ENCODE results near the gene FSTL5. TPM values are rescaled to one million over a fixed set of nuclear protein-coding genes. Genes with fewer than 3 reads are reported as not detected.

FSTL5 gene
- total RNA-seq, 1 experiment from 2014 or later = 29.4 TPM

- ChIA-PET POLR2A (ENCODE audit: unreplicated experiment) (no interaction called here), CTCF (no interaction called here)
- no peak overlapping the region for H3K4me2 ChIP-seq
- no peaks in the 10 kb centered on the region for H3K9me3 ChIP-seq (ENCODE audit: insufficient read depth, low read depth)
- no peaks in the 10 kb centered on the region for H3K4me1 ChIP-seq (replicated peaks; ENCODE audit: insufficient read depth)
- DNase-seq = no peak
- no peaks in the 10 kb centered on the region for H3K27me3 ChIP-seq (ENCODE audit: insufficient read depth, low read depth)
- no peak overlapping the region for H3K27ac ChIP-seq
- no peak for TF ChIP-seq CTCF (conservative IDR thresholded peaks at IDR 0.05)
- TF ChIP-seq EZH2 (IDR thresholded peaks at IDR 0.05; ENCODE audit: low read depth) = no peak
- H3K36me3 ChIP-seq (ENCODE audit: low read depth) = no peaks in the 10 kb centered on the region
- no peaks in the 10 kb centered on the region for H4K20me1 ChIP-seq (ENCODE audit: insufficient read depth)
- H3K4me3 ChIP-seq = no peak overlapping the region
- H3K9me2 ChIP-seq (ENCODE audit: insufficient read depth) = no peaks in the 10 kb centered on the region
- no peaks in the 10 kb centered on the region for H3F3A ChIP-seq (ENCODE audit: insufficient read depth, low read depth)
- no TSS peak for BruUV-seq (replicated peaks)
- no peak overlapping the region for H2AFZ ChIP-seq
- no peaks in the 10 kb centered on the region for H3K79me2 ChIP-seq (ENCODE audit: low read depth)
- intact Hi-C loops (cut with micrococcal nuclease; ENCODE audit: unreplicated experiment) = no loop called here
Observed at GRCh38 chr4:161893566-161893965, 270.2 kb downstream of the FSTL5 start.

- H4K20me1 ChIP-seq (ENCODE audit: insufficient read depth) = no peaks in the 10 kb centered on the region
- no peaks in the 10 kb centered on the region for H3K4me1 ChIP-seq (replicated peaks; ENCODE audit: insufficient read depth)
- TF ChIP-seq CTCF (conservative IDR thresholded peaks at IDR 0.05) (no peak), EZH2 (IDR thresholded peaks at IDR 0.05; ENCODE audit: low read depth) (no peak)
- intact Hi-C loops (cut with micrococcal nuclease; ENCODE audit: unreplicated experiment) = no loop called here
- H3K9me2 ChIP-seq (ENCODE audit: insufficient read depth) = no peaks in the 10 kb centered on the region
- POLR2A ChIA-PET (ENCODE audit: unreplicated experiment) = no interaction called here
- H3F3A ChIP-seq (ENCODE audit: insufficient read depth, low read depth) = no peaks in the 10 kb centered on the region
- H3K27me3 ChIP-seq (ENCODE audit: insufficient read depth, low read depth) = no peaks in the 10 kb centered on the region
- no TSS peak for BruUV-seq (replicated peaks)
- H3K79me2 ChIP-seq (ENCODE audit: low read depth) = no peaks in the 10 kb centered on the region
- H3K27ac ChIP-seq = no peak overlapping the region
- H2AFZ ChIP-seq = no peak overlapping the region
- CTCF ChIA-PET = no interaction called here
- no peaks in the 10 kb centered on the region for H3K9me3 ChIP-seq (ENCODE audit: insufficient read depth, low read depth)
- H3K4me3 ChIP-seq = no peak overlapping the region
- no peak overlapping the region for H3K4me2 ChIP-seq
- H3K36me3 ChIP-seq (ENCODE audit: low read depth) = no peaks in the 10 kb centered on the region
- DNase-seq = no peak
Observed at GRCh38 chr4:161892951-161893350, 270.8 kb downstream of the FSTL5 start.

GRCh38 chr4:161883157-161883556 lies 280.6 kb downstream of the FSTL5 start:
- H3K36me3 ChIP-seq (ENCODE audit: low read depth) = no peaks in the 10 kb centered on the region
- POLR2A ChIA-PET (ENCODE audit: unreplicated experiment) = no interaction called here
- H2AFZ ChIP-seq = no peak overlapping the region

More at GRCh38 chr4:161883157-161883556, 280.6 kb downstream of the FSTL5 start:
- DNase-seq = no peak
- no peaks in the 10 kb centered on the region for H3K79me2 ChIP-seq (ENCODE audit: low read depth)
- TF ChIP-seq EZH2 (IDR thresholded peaks at IDR 0.05; ENCODE audit: low read depth) (no peak), CTCF (conservative IDR thresholded peaks at IDR 0.05) (no peak)
- intact Hi-C loops (cut with micrococcal nuclease; ENCODE audit: unreplicated experiment) = no loop called here
- no peaks in the 10 kb centered on the region for H4K20me1 ChIP-seq (ENCODE audit: insufficient read depth)
- CTCF ChIA-PET = no interaction called here
- H3K4me2 ChIP-seq = no peak overlapping the region
- H3K9me2 ChIP-seq (ENCODE audit: insufficient read depth) = no peaks in the 10 kb centered on the region
- no peaks in the 10 kb centered on the region for H3F3A ChIP-seq (ENCODE audit: insufficient read depth, low read depth)
- no peaks in the 10 kb centered on the region for H3K9me3 ChIP-seq (ENCODE audit: insufficient read depth, low read depth)
- no peak overlapping the region for H3K27ac ChIP-seq
- no TSS peak for BruUV-seq (replicated peaks)
- no peak overlapping the region for H3K4me3 ChIP-seq
- no peaks in the 10 kb centered on the region for H3K27me3 ChIP-seq (ENCODE audit: insufficient read depth, low read depth)
- no peaks in the 10 kb centered on the region for H3K4me1 ChIP-seq (replicated peaks; ENCODE audit: insufficient read depth)
